GM12878 (cell line): Measurements from ENCODE around the gene SCYL3. TPM values are rescaled to one million over a fixed set of nuclear protein-coding genes. Genes with fewer than 3 reads are reported as not detected.

ENCODE experiments used
- ATAC-seq: fragments of 200-7000 bp; cut with Tn5 transposase; 3 replicates; pipeline ENCODE4 v1.9.1; 2020; ENCODE audit warnings: mild to moderate bottlenecking, moderate library complexity
- BruUV-seq: library from RNA; stranded (reverse); fragments of 400-500 nt; replicated peaks from 2 replicates; lab custom pipeline; 2021; lab: Mats Ljungman, UMichigan
- CTCF ChIA-PET: fragments of 300-600 bp; sonication (Branson Sonifier 250); formaldehyde crosslinking; extraction: SDS; loops from one replicate; lab custom pipeline; 2021; ENCODE audit warnings: inconsistent platforms; lab: Yijun Ruan, JAX
- POLR2A ChIA-PET: fragments of 350-600 bp; formaldehyde crosslinking; extraction: SDS; loops from one replicate; lab custom pipeline; 2021; ENCODE audit warnings: inconsistent platforms; lab: Charles Lee
- RAD21 ChIA-PET: fragments of 300-600 bp; sonication (Branson Sonifier 250); formaldehyde crosslinking; loops from one replicate; lab custom pipeline; 2023; ENCODE audit warnings: antibody characterized with exemption; ENCODE audit not compliant: unreplicated experiment; lab: Charles Lee
- SMC1A ChIA-PET: fragments of 300-600 bp; sonication (Branson Sonifier 250); formaldehyde crosslinking; loops from one replicate; lab custom pipeline; 2023; ENCODE audit not compliant: unreplicated experiment, uncharacterized antibody; lab: Charles Lee
- DNase-seq: peaks from one replicate; pipeline ENCODE4 v3.0.0-alpha.2; 2011; ENCODE audit warnings: low read depth, low spot score
- FAIRE-seq: peaks from 3 replicates; lab custom pipeline; 2011; peaks lifted over from hg19 to GRCh38; lab: Jason Lieb, UNC
- H2AFZ ChIP-seq: 2 replicates; pipeline ENCODE4 v1.6.0; 2011; ENCODE audit warnings: low read depth, low read length, control low read depth; ENCODE audit not compliant: control insufficient read depth
- H3K27ac ChIP-seq: 2 replicates; pipeline ENCODE4 v1.5.1; 2011; ENCODE audit warnings: control low read depth; ENCODE audit not compliant: control insufficient read depth, insufficient read depth
- H3K27me3 ChIP-seq, 2 experiments: replicated peaks in 1 of 2; 2 replicates each; pipeline versions ENCODE4 v1.6.0 to v1.6.1; 2011; ENCODE audit warnings: low read length in 1 of 2; ENCODE audit not compliant: control insufficient read depth in 2 of 2, insufficient read depth in 2 of 2
- H3K36me3 ChIP-seq, 2 experiments: 2 replicates each; pipeline ENCODE4 v1.5.1; 2011; ENCODE audit warnings: low read length in 1 of 2; ENCODE audit not compliant: control insufficient read depth in 2 of 2, insufficient read depth in 2 of 2
- H3K4me1 ChIP-seq: 2 replicates; pipeline ENCODE4 v1.6.1; 2011; ENCODE audit warnings: mild to moderate bottlenecking, low read length, moderate library complexity, mixed read lengths; ENCODE audit not compliant: control insufficient read depth, insufficient read depth
- H3K4me2 ChIP-seq: 2 replicates; pipeline ENCODE4 v1.6.0; 2011; ENCODE audit warnings: control low read depth; ENCODE audit not compliant: control insufficient read depth, insufficient read depth
- H3K4me3 ChIP-seq: fragments of 200-600 bp; sonication (generic); 2 replicates; pipeline ENCODE4 v1.5.1; 2016
- H3K79me2 ChIP-seq: 2 replicates; pipeline ENCODE4 v1.6.0; 2011; ENCODE audit warnings: low read length; ENCODE audit not compliant: control insufficient read depth, insufficient read depth
- H3K9ac ChIP-seq: 2 replicates; pipeline ENCODE4 v1.8.0; 2011; ENCODE audit warnings: low read length, control low read depth, mixed read lengths; ENCODE audit not compliant: control insufficient read depth, insufficient read depth
- H3K9me3 ChIP-seq: replicated peaks from 3 replicates; pipeline ENCODE4 v1.5.1; 2011; ENCODE audit warnings: mild to moderate bottlenecking, low read length; ENCODE audit not compliant: control insufficient read depth, insufficient read depth
- H4K20me1 ChIP-seq: 2 replicates; pipeline ENCODE4 v1.6.0; 2011; ENCODE audit not compliant: control insufficient read depth, insufficient read depth
- BCL11A ChIP-seq: IDR thresholded peaks from 2 replicates; pipeline ENCODE4 v1.6.1; 2011; ENCODE audit warnings: low read depth, low read length
- BCLAF1 ChIP-seq: fragments of 450-650 bp; IDR thresholded peaks from 2 replicates; pipeline ENCODE4 v1.6.1; 2017; ENCODE audit warnings: antibody characterized with exemption, mild to moderate bottlenecking, moderate library complexity
- BRCA1 ChIP-seq: IDR thresholded peaks from 2 replicates; pipeline ENCODE4 v1.6.1; 2011; ENCODE audit warnings: low read depth, low read length, improper control_type of control experiment
- E2F8 ChIP-seq: fragments of 450-650 bp; IDR thresholded peaks from 2 replicates; pipeline ENCODE4 v1.6.1; 2018; ENCODE audit warnings: mild to moderate bottlenecking, low read depth, moderate library complexity; ENCODE audit not compliant: partially characterized antibody
- FOS ChIP-seq: IDR thresholded peaks from 3 replicates; pipeline ENCODE4 v1.6.1; 2011; ENCODE audit warnings: borderline replicate concordance; ENCODE audit not compliant: insufficient read length; ENCODE audit errors: extremely low read depth
- IRF5 ChIP-seq: fragments of 450-650 bp; IDR thresholded peaks from 2 replicates; pipeline ENCODE4 v1.6.1; 2017; ENCODE audit warnings: borderline replicate concordance
- MTA2 ChIP-seq: fragments of 450-650 bp; IDR thresholded peaks from 2 replicates; pipeline ENCODE4 v1.6.1; 2016; ENCODE audit warnings: low read depth, mild to moderate bottlenecking, moderate library complexity
- POLR2AphosphoS2 ChIP-seq: IDR thresholded peaks from 2 replicates; pipeline ENCODE4 v1.6.1; 2011; ENCODE audit warnings: low read depth, mild to moderate bottlenecking, low read length, improper control_type of control experiment, moderate library complexity
- RBBP5 ChIP-seq: fragments of 200-600 bp; sonication (generic); conservative IDR thresholded peaks from 2 replicates; pipeline ENCODE4 v1.6.1; 2016
- YY1 ChIP-seq: IDR thresholded peaks from 2 replicates; pipeline ENCODE4 v1.6.1; 2011; ENCODE audit warnings: low read depth, mild to moderate bottlenecking, low read length
- ZNF384 ChIP-seq: IDR thresholded peaks from 2 replicates; pipeline ENCODE4 v1.6.1; 2012; ENCODE audit warnings: low read depth, mild to moderate bottlenecking, low read length, improper control_type of control experiment, borderline replicate concordance
- WGBS: methylation state at CpG from one replicate; pipeline ENCODE4 v1.1.6; 2016; ENCODE audit warnings: low lambda C conversion rate; ENCODE audit not compliant: insufficient replicate concordance, insufficient coverage; ENCODE audit errors: missing lambda C conversion rate; 5-methylcytosine and 5-hydroxymethylcytosine counted together
- in situ Hi-C: fragments of 300-500 bp; cut with MboI; formaldehyde crosslinking; loops from 9 replicates; pipeline ENCODE4 v1.14.3; 2018; ENCODE audit warnings: mixed read lengths
- intact Hi-C: fragments of 100-400 bp; cut with micrococcal nuclease; formaldehyde crosslinking; loops from one replicate; pipeline ENCODE4 v1.14.2; 2022; ENCODE audit not compliant: unreplicated experiment
- polyA plus RNA-seq, 11 experiments: library from polyadenylated mRNA; depleted of rRNA in 4 of 11; unstranded in 6 of 11; stranded (reverse) in 5 of 11; fragments of >200 nt; fragmentation: Nextera tagmentation in 4 of 11; fragmentation: Illumina TruSeq in 1 of 11; extraction: Ambion mirVana in 4 of 11; extraction: Trizol in 1 of 11; gene quantifications; 1 replicate in 1 of 11; 2 replicates in 10 of 11; pipeline versions ENCODE4 v1.2.1 to v1.2.3, GENCODE V29; 2011 to 2016; ENCODE audit warnings: inconsistent platforms in 2 of 11, missing spikeins in 2 of 11, low read depth in 1 of 11
- total RNA-seq, 4 experiments: library from RNA; depleted of rRNA in 3 of 4; stranded (reverse); fragments of >200 nt in 3 of 4; fragmentation: Illumina TruSeq in 1 of 4; extraction: Trizol in 1 of 4; gene quantifications; 2 replicates each; pipeline versions ENCODE4 v1.2.1 to v1.2.3, GENCODE V29; 2013 to 2021

Gene SCYL3
- total and polyA plus RNA-seq, 10 of the 15 experiments (the other 5 are each of a cell fraction or from before 2014, with no cell fraction given), result 4.3 to 14.3 (median 10.3) TPM

GRCh38 chr1:169821500-169821899 is 72.2 kb downstream of the SCYL3 start:
- no peak for TF ChIP-seq RBBP5
- TF ChIP-seq BCLAF1, result no peak
- TF ChIP-seq ZNF384, result no peak
- no peak for FAIRE-seq
- no peak for DNase-seq
- no peak overlapping the region for H3K4me3 ChIP-seq
- H3K4me1 ChIP-seq, result no peaks in the 10 kb centered on the region
- intact Hi-C loops, result no loop called here
- H3K9ac ChIP-seq, result no peak overlapping the region
- no peaks in the 10 kb centered on the region for H4K20me1 ChIP-seq
- POLR2A ChIA-PET, result no interaction called here
- no peak for ATAC-seq
- peaks cover 5 to 10% of the 10 kb centered on the region in 2 experiments; a peak in 3 of 4 replicates for H3K36me3 ChIP-seq
- no peaks in the 10 kb centered on the region for H3K27me3 ChIP-seq
- WGBS, result 96% methylated on average over 7 of the region's 7 CpGs
- CTCF ChIA-PET, result interaction anchor here (0.6 kb wide), 2 partner anchors 10 kb away, joined by 3 read pairs; no protein-coding TSS in a partner anchor
- no peak overlapping the region for H3K4me2 ChIP-seq
- no peaks in the 10 kb centered on the region for H3K9me3 ChIP-seq
- in situ Hi-C loops, result no loop called here
- no peaks in the 10 kb centered on the region for H3K79me2 ChIP-seq
- BruUV-seq, result no TSS peak
- H2AFZ ChIP-seq, result no peak overlapping the region
- no peak overlapping the region for H3K27ac ChIP-seq
- SMC1A ChIA-PET, result no interaction called here
- RAD21 ChIA-PET, result no interaction called here

- Histone ChIP-seq H3K27ac (no peak overlapping the region), H2AFZ (no peak overlapping the region), H3K4me1 (no peaks in the 10 kb centered on the region), H3K9ac (no peak overlapping the region), H3K4me3 (no peak overlapping the region), H3K79me2 (no peaks in the 10 kb centered on the region), H4K20me1 (no peaks in the 10 kb centered on the region), H3K4me2 (no peak overlapping the region), H3K9me3 (no peaks in the 10 kb centered on the region), H3K36me3 (peaks cover 2% of the 10 kb centered on the region in 2 experiments; a peak in 3 of 4 replicates), H3K27me3 (no peaks in the 10 kb centered on the region)
- 96% methylated on average over 1 of the region's 1 CpG for WGBS
- intact Hi-C loops (no loop called here), in situ Hi-C loops (no loop called here)
- ChIA-PET POLR2A (no interaction called here), CTCF (interaction anchor here (0.7 kb wide), 1 partner anchor 25 kb away, joined by 3 read pairs; no protein-coding TSS in a partner anchor), SMC1A (no interaction called here), RAD21 (no interaction called here)
- BruUV-seq, result no TSS peak
- ATAC-seq, result no peak
- no peak for DNase-seq
- FAIRE-seq, result no peak
- TF ChIP-seq E2F8, result no peak
- no peak for TF ChIP-seq YY1
- TF ChIP-seq IRF5, result no peak
- no peak for TF ChIP-seq BRCA1
- no peak for TF ChIP-seq BCL11A
- TF ChIP-seq POLR2AphosphoS2, result no peak
- TF ChIP-seq MTA2, result no peak
- TF ChIP-seq FOS, result no peak
Observed at GRCh38 chr1:169816617-169817016, 77.1 kb downstream of the SCYL3 start.
